BE2C (cell line): ENCODE results near the gene PRKG1.
"Not testable (repeated sequence)": the region's sequence is repeated elsewhere in the genome, so short reads cannot be mapped to it uniquely, and the experiment has no call there.

Experiments
- DNase-seq: peaks from one replicate; pipeline ENCODE4 v3.0.0-alpha.2; 2020
- H3K27me3 ChIP-seq: fragments of 250-450 bp; sonication (Bioruptor Pico); 2 replicates; pipeline ENCODE4 v1.5.1; 2020; ENCODE audit warnings: mild to moderate bottlenecking
- H3K36me3 ChIP-seq: fragments of 250-450 bp; sonication (Bioruptor Pico); 2 replicates; pipeline ENCODE4 v1.5.1; 2020; ENCODE audit warnings: mild to moderate bottlenecking
- H3K4me1 ChIP-seq: fragments of 250-450 bp; sonication (Bioruptor Pico); 2 replicates; pipeline ENCODE4 v1.5.1; 2020
- H3K4me3 ChIP-seq: 2 replicates; pipeline ENCODE4 v1.5.1; 2011; ENCODE audit warnings: low read depth, low read length
- H3K9me3 ChIP-seq: fragments of 250-450 bp; sonication (Bioruptor Pico); 2 replicates; pipeline ENCODE4 v1.5.1; 2020
- TF ChIP-seq, protein P1 (sequence below): IDR thresholded peaks from 2 replicates; pipeline ENCODE4 v1.5.1; 2012; ENCODE audit warnings: mild to moderate bottlenecking, low read depth, low read length

PRKG1 gene

DNA sequence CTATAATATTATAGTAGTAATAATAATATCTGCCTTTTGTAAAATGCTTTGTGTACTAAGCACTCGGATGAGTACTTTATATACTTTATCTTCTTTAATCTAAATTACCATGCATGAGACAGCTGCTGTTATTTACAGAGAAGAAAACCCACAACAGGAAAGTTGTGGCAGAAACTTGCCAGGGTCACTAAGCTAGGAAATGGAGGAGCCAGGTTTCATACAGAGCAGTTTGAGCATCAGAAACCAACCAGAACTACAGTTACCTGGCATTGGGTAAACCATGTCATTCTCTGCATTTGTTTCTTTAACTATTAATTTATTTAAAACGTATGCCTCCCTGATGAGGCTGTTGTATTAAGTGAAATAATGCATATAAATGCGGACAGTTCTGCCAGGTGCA lies 495.2 kb downstream of the PRKG1 start:
- Histone ChIP-seq H3K9me3 (no peaks in the 10 kb centered on the region), H3K4me1 (no peaks in the 10 kb centered on the region), H3K27me3 (no peaks in the 10 kb centered on the region), H3K36me3 (no peaks in the 10 kb centered on the region), H3K4me3 (no peak overlapping the region)
- no peak for DNase-seq
- TF ChIP-seq, protein P1, sequence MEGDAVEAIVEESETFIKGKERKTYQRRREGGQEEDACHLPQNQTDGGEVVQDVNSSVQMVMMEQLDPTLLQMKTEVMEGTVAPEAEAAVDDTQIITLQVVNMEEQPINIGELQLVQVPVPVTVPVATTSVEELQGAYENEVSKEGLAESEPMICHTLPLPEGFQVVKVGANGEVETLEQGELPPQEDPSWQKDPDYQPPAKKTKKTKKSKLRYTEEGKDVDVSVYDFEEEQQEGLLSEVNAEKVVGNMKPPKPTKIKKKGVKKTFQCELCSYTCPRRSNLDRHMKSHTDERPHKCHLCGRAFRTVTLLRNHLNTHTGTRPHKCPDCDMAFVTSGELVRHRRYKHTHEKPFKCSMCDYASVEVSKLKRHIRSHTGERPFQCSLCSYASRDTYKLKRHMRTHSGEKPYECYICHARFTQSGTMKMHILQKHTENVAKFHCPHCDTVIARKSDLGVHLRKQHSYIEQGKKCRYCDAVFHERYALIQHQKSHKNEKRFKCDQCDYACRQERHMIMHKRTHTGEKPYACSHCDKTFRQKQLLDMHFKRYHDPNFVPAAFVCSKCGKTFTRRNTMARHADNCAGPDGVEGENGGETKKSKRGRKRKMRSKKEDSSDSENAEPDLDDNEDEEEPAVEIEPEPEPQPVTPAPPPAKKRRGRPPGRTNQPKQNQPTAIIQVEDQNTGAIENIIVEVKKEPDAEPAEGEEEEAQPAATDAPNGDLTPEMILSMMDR, result no peak

DNA sequence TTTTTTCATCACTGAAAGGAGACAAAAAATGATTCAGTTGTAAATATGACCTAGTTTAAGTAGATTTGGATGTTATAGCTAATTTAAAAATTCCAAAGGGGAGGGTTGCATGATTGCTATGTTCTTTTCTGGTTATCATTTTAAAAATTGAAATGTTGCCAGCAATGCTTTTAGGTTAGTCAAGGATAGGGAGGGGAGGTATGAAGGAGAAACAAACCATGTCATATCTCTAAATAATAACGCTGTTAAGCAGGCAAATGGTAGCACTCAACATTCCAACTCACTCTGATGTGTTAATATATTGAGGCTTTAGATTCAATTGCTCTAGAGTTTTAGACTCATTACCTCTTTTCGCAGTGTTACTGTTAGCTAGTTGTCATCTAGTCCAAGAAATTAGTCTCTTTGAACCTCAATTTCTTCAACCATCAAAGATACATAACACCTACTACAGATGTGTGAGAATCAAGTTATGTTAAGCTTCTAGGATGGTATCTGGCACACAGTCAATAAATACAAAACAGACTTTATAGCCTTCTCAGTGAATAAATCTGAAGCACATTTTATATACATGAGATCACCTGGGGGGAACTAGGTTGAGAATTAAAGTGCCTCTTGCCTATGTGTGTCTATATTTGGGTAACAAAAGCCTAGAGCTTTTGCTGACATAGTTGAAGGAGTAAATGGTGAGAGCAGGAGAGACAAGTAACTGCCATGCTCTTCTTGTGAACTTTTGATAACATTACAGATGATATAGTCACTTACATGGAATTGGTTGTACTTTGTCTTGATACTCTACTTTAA lies 500.2 kb downstream of the PRKG1 start:
- DNase-seq, result no peak
- TF ChIP-seq, protein P1, result no peak
- no peaks in the 10 kb centered on the region for H3K27me3 ChIP-seq

DNA sequence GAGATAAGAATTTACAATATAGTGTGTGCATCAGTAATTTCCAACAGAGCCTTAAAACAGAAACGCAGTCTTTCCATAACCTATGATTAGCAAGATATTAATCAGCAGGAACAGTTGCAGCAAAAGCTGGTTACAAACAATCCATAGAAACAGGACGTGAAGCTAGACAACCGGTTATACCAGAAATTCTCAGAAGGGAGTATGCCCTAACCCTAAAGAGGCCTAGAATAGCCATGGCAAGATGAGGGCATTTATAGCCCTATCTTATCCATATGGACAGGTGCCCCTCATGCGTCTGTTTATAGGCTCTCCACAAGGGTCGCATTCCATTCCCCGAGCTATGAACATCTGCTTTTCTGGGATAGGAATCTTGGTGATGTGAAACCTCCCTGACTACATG lies 506.9 kb downstream of the PRKG1 start:
- H3K4me1 ChIP-seq, H3K9me3 ChIP-seq, H3K36me3 ChIP-seq, DNase-seq, H3K27me3 ChIP-seq, H3K4me3 ChIP-seq: not testable (repeated sequence)

More for the DNA sequence above, 500.2 kb downstream of the PRKG1 start:
- H3K9me3 ChIP-seq, result no peaks in the 10 kb centered on the region
- no peaks in the 10 kb centered on the region for H3K36me3 ChIP-seq
- no peaks in the 10 kb centered on the region for H3K4me1 ChIP-seq
- no peak overlapping the region for H3K4me3 ChIP-seq

DNA sequence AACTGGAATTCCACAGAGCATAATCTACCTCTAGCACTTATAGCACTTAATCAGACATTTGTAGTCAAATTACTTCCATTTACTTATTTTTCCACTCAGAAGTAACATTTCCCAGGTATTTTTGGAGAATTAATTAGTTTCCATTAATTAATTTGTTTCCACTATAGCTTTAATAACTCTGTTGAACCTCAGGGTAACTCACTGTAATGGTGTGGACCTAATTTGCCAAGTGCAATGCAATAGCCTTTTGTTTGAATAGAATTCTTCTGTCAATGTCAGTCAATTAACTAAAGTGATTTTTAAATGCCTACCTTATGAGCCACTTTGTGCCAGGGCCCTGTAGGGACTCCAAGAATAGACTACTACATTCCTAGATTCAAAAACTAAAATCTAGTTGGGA lies 509.7 kb downstream of the PRKG1 start:
- no peaks in the 10 kb centered on the region for H3K27me3 ChIP-seq
- DNase-seq, result no peak
- no peaks in the 10 kb centered on the region for H3K4me1 ChIP-seq
- H3K4me3 ChIP-seq, result no peak overlapping the region
- H3K9me3 ChIP-seq, result no peaks in the 10 kb centered on the region
- no peaks in the 10 kb centered on the region for H3K36me3 ChIP-seq
- TF ChIP-seq, protein P1, result no peak

DNA sequence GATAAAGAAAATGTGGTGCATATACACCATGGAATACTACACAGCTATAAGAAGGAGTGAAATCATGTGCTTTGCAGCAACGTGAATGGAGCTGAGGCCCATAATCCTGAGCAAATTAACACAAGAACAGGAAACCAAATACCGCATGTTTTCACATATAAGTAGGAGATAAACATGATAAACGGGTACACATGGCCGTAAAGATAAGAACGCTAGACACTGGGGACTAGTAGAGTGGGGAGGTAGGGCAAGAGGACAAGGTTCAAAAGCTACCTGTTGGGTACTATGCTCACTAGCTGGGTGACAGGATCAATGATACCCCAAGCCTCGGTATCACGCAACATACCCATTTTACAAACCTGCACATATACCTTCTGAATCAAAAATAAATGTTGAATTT lies 511.5 kb downstream of the PRKG1 start:
- TF ChIP-seq, protein P1, result no peak
- no peaks in the 10 kb centered on the region for H3K9me3 ChIP-seq
- no peak overlapping the region for H3K4me3 ChIP-seq
- DNase-seq, result no peak
- no peaks in the 10 kb centered on the region for H3K36me3 ChIP-seq
- H3K4me1 ChIP-seq, result no peaks in the 10 kb centered on the region
- no peaks in the 10 kb centered on the region for H3K27me3 ChIP-seq

DNA sequence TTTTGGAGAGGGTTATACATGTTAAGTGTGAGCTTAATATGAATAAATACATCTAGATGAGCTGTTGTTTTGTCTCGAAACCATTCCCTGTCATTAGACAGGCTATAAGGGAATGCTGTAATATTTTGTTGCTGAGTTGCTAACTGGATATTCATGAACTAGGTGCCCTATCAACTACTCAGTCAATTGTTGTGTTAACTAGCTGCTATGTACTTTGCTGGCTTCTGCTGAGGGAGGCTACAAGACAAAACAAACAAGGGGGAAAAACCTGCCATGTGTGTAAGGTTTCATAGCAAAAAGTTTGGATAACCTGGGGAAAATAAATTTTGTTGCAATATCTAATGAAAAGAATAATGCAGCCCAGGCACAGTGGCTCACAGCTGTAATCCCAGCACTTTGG lies 514.7 kb downstream of the PRKG1 start:
- H3K4me3 ChIP-seq, result no peak overlapping the region
- DNase-seq, result no peak
- H3K27me3 ChIP-seq, result no peaks in the 10 kb centered on the region
- TF ChIP-seq, protein P1, result no peak
- no peaks in the 10 kb centered on the region for H3K4me1 ChIP-seq
- no peaks in the 10 kb centered on the region for H3K9me3 ChIP-seq
- H3K36me3 ChIP-seq, result no peaks in the 10 kb centered on the region

DNA sequence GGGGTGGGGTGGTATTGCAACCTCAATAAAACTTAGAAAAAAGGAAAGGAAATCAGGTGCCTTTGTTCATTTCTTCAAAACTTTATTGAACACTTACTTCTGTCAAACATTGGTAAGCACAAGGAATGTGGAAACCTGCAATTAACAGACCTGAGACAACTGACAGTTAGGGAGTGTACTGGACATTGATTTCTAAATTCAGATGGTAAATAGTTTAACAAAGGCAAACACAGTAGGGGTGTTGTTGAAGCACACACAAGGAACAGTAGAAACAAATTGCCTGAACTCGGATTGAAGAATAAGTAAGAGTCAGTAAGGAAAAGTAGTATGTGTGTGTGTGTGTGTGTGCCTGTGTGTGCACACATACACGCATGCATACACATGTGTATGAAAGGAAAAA lies 516.5 kb downstream of the PRKG1 start:
- no peak overlapping the region for H3K4me3 ChIP-seq
- no peaks in the 10 kb centered on the region for H3K27me3 ChIP-seq
- no peak for DNase-seq
- TF ChIP-seq, protein P1, result no peak
- H3K9me3 ChIP-seq, result no peaks in the 10 kb centered on the region
- H3K36me3 ChIP-seq, result no peaks in the 10 kb centered on the region
- H3K4me1 ChIP-seq, result no peaks in the 10 kb centered on the region
